Loucy (cell line): Measurements from ENCODE around the gene PKDCC.

ENCODE experiments used
- CTCF ChIP-seq: fragments of 200-600 bp; sonication (generic); conservative IDR thresholded peaks from 2 replicates; pipeline ENCODE4 v1.5.1; 2014; ENCODE audit warnings: mild to moderate bottlenecking, antibody characterized with exemption, low read length
- EZH2phosphoT487 ChIP-seq: fragments of 200-600 bp; IDR thresholded peaks from 2 replicates; pipeline ENCODE4 v1.6.1; 2018; ENCODE audit warnings: antibody characterized with exemption, mild to moderate bottlenecking, moderate library complexity, borderline replicate concordance

- no peak for TF ChIP-seq CTCF
- no peak for TF ChIP-seq EZH2phosphoT487
Observed at GRCh38 chr2:42030829-42031228, 17.0 kb upstream of the PKDCC start.
